Activated B cell treated with CpG ODN at 0.5 μM for 24 hours (primary cell): ENCODE results near the gene RPL22. TPM values are rescaled to one million over a fixed set of nuclear protein-coding genes. Genes with fewer than 3 reads are reported as not detected.

Experiments used
- ATAC-seq: fragments of 200-7000 bp; cut with Tn5 transposase; one replicate; pipeline ENCODE4 v1.10.0; 2021; ENCODE audit warnings: low read depth, mild to moderate bottlenecking, moderate library complexity
- CTCF ChIA-PET: fragments of 350-600 bp; sonication (Branson Sonifier 250); formaldehyde crosslinking; loops from one replicate; lab custom pipeline; 2021; ENCODE audit warnings: antibody characterized with exemption; lab: Charles Lee
- POLR2A ChIA-PET: fragments of 350-600 bp; sonication (Branson Sonifier 250); formaldehyde crosslinking; loops from one replicate; lab custom pipeline; 2021; ENCODE audit warnings: antibody characterized with exemption; lab: Charles Lee
- DNase-seq: peaks from one replicate; pipeline ENCODE4 v3.0.0; 2022
- H3K27ac Mint-ChIP-seq: one replicate; pipeline ENCODE4 v1.8.0; 2020; ENCODE audit warnings: mixed read lengths
- H3K27me3 Mint-ChIP-seq: one replicate; pipeline ENCODE4 v1.8.0; 2021; ENCODE audit warnings: mixed read lengths
- H3K36me3 Mint-ChIP-seq: one replicate; pipeline ENCODE4 v1.8.0; 2021; ENCODE audit warnings: low read depth, mixed read lengths
- H3K4me1 Mint-ChIP-seq: one replicate; pipeline ENCODE4 v1.8.0; 2021; ENCODE audit warnings: mixed read lengths
- H3K4me3 Mint-ChIP-seq: one replicate; pipeline ENCODE4 v1.8.0; 2020; ENCODE audit warnings: mild to moderate bottlenecking, mixed read lengths
- H3K9me3 Mint-ChIP-seq: one replicate; pipeline ENCODE4 v1.8.0; 2020; ENCODE audit warnings: mixed read lengths
- CTCF ChIP-seq: fragments of 200-600 bp; IDR thresholded peaks from one replicate; pipeline ENCODE4 v1.8.0; 2022; ENCODE audit warnings: antibody characterized with exemption, mild to moderate bottlenecking
- intact Hi-C: fragments of 100-400 bp; cut with micrococcal nuclease; formaldehyde crosslinking; loops from one replicate; pipeline ENCODE4 v1.15.1; 2024
- total RNA-seq: library from RNA; stranded (reverse); gene quantifications from 2 replicates; pipeline ENCODE4 v1.2.3, GENCODE V29; 2022

The RPL22 gene
- total RNA-seq, 1 donor from 2014 or later, result 621 TPM

DNA sequence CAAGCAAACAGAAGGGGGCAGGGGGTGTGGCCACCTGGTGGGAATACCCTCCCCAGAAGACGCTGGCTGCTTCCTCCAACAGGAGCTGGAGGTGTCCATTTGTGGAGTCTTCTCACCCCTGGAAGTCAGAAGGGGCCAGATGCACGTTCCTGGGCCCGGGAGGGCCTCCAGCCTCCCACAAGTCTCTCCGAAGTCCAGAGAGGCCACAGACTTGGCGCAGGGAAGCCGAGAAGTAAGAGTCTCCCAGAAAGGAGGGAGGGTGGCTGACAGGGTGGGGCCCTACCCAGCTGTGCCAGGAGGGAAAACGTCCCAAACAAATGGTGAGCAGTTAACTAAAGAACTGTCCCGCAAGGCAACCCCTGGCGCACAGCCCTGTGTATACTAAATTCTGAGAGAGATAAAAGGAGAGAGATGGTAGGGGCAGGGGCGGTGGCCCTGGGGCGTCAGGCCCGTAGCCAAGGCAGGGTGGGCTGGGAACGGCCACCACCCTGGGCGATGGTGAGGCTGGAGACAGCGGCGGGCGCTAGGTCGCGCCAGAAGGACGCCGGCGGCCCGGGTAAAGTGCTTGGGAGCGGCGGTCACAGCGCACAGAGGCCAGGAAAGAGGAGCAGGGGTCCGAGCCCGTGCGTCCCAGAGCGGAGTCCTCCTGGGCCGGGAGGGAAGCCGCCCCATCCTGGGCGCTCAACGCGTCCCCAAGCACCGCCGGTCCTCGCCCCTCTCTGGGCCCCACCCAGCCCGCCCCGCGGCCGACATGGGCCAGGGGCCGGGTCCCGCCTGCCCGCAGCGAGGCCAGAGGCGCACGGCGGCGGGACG is 20.4 kb downstream of the RPL22 start:
- no peak overlapping the region for H3K27ac Mint-ChIP-seq
- peaks cover 4% of the 10 kb centered on the region for H3K36me3 Mint-ChIP-seq
- ChIA-PET POLR2A (no interaction called here), CTCF (no interaction called here)
- H3K4me1 Mint-ChIP-seq, result peaks cover 28% of the 10 kb centered on the region
- intact Hi-C loops, result no loop called here
- H3K9me3 Mint-ChIP-seq, result no peaks in the 10 kb centered on the region
- DNase-seq (no peak), ATAC-seq (no peak)
- no peak for TF ChIP-seq CTCF
- H3K27me3 Mint-ChIP-seq, result peaks cover 37% of the 10 kb centered on the region
- H3K4me3 Mint-ChIP-seq, result peak overlapping the region; percentile 71

DNA sequence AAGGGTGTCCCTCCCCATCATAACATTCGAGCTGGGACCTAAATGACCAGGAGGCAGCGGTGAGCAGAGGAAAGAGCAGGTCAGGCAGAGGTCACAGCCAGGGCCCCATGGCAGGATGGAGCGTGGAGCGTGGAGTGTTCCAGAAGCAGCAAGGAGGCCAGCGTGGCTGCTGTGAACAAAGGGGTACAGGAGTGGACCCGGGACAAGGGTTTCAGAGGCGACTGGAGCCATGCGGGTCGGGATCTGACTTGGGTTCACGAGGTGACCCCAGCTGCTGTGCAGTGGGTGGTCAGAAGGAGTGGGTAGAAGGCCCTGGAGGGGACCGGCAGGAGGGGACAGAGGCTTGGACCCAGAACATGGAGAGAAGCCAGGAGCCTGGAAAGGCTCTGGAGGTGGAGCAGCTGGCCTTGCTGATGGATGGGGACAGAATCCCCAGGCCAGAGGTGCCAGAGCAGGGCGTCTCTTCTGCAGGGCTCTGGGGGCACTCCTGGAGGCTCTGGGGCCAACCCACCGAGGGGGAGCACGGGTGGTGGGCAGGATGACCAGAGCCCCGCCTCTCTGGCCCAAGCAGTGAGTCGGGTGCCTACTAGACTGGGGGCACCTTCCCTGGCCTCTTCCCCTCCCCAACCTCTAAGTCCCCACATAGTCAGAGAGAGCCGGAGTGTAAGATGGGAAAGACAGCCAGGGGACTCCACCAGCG is 21.6 kb downstream of the RPL22 start:
- H3K27me3 Mint-ChIP-seq, result peaks cover 37% of the 10 kb centered on the region
- intact Hi-C loops, result no loop called here
- no peaks in the 10 kb centered on the region for H3K9me3 Mint-ChIP-seq
- ATAC-seq, result no peak
- H3K27ac Mint-ChIP-seq, result no peak overlapping the region
- ChIA-PET POLR2A (no interaction called here), CTCF (no interaction called here)
- H3K36me3 Mint-ChIP-seq, result no peaks in the 10 kb centered on the region
- DNase-seq, result no peak
- TF ChIP-seq CTCF, result no peak
- peaks cover 25% of the 10 kb centered on the region for H3K4me1 Mint-ChIP-seq
- no peak overlapping the region for H3K4me3 Mint-ChIP-seq

- peaks cover 36% of the 10 kb centered on the region for H3K27me3 Mint-ChIP-seq
- CTCF ChIA-PET, result no interaction called here
- no peaks in the 10 kb centered on the region for H3K9me3 Mint-ChIP-seq
- intact Hi-C loops, result no loop called here
- DNase-seq, result no peak
- no peak overlapping the region for H3K4me3 Mint-ChIP-seq
- H3K4me1 Mint-ChIP-seq, result peaks cover 23% of the 10 kb centered on the region
- H3K36me3 Mint-ChIP-seq, result no peaks in the 10 kb centered on the region
- POLR2A ChIA-PET, result no interaction called here
- no peak for ATAC-seq
- no peak for TF ChIP-seq CTCF
- H3K27ac Mint-ChIP-seq, result no peak overlapping the region
Measured at GRCh38 chr1:6176779-6177178, 22.6 kb downstream of the RPL22 start.

DNA sequence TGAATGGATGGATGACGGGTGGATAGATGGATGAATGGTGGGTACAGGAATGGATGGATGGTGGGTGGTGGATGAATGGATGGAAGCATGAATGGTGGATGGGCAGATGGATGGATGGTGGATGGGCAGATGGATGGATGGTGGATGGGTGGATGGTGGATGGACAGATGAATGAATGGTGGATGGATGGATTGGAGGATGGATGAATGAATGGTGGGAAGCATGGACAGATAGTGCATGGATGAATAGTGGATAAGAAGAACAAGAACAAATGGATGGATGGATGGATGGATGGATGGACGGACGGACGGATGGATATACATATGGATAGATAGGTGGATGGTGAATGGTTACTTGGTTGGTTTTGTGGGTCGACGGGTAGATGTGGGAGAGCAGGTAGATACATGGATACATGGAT is 24.0 kb downstream of the RPL22 start:
- POLR2A ChIA-PET, result no interaction called here
- CTCF ChIA-PET, result no interaction called here
- ATAC-seq, result no peak

More for the DNA sequence above, 24.0 kb downstream of the RPL22 start:
- Mint-ChIP-seq H3K9me3 (no peaks in the 10 kb centered on the region), H3K36me3 (no peaks in the 10 kb centered on the region), H3K27me3 (peaks cover 30% of the 10 kb centered on the region), H3K4me3 (no peak overlapping the region), H3K27ac (no peak overlapping the region), H3K4me1 (peaks cover 10% of the 10 kb centered on the region)
- intact Hi-C loops, result no loop called here
- DNase-seq, result no peak
- TF ChIP-seq CTCF, result no peak
